Thyroid gland (tissue), 4 donors: Measurements from ENCODE around the gene TUSC1. TPM values are rescaled to one million over a fixed set of nuclear protein-coding genes. Genes with fewer than 3 reads are reported as not detected.

Experiments used
- DNase-seq, 2 donors: peaks; one replicate each; pipeline ENCODE4 v3.0.0-alpha.2; 2019
- H3K27ac ChIP-seq, 3 donors: fragments of 200-600 bp; sonication (generic); 1 replicate in 2 of 3; 2 replicates in 1 of 3; pipeline ENCODE4 v1.5.1; 2016 to 2019; ENCODE audit warnings: mild to moderate bottlenecking in 1 of 3, moderate library complexity in 1 of 3
- H3K27me3 ChIP-seq: fragments of 200-600 bp; sonication (generic); one replicate; pipeline ENCODE4 v1.5.1; 2019
- H3K36me3 ChIP-seq, 2 donors: fragments of 200-600 bp; sonication (generic); one replicate each; pipeline ENCODE4 v1.5.1; 2016 to 2019
- H3K4me1 ChIP-seq, 2 donors: fragments of 200-600 bp; sonication (generic); one replicate each; pipeline ENCODE4 v1.5.1; 2017 to 2019
- H3K4me3 ChIP-seq, 3 donors: fragments of 200-600 bp; sonication (generic); replicated peaks in 1 of 3; 1 replicate in 2 of 3; 2 replicates in 1 of 3; pipeline ENCODE4 v1.5.1; 2016; ENCODE audit warnings: mild to moderate bottlenecking in 1 of 3
- H3K9me3 ChIP-seq: fragments of 200-600 bp; sonication (generic); one replicate; pipeline ENCODE4 v1.5.1; 2017
- POLR2A ChIP-seq, 2 donors: fragments of 450-650 bp; IDR thresholded peaks; one replicate each; pipeline ENCODE4 v1.6.1; 2017; ENCODE audit warnings: antibody characterized with exemption in 2 of 2, mild to moderate bottlenecking in 2 of 2, moderate library complexity in 1 of 2
- WGBS, 2 donors: methylation state at CpG; one replicate each; pipeline ENCODE4 v1.1.5; 2017; 5-methylcytosine and 5-hydroxymethylcytosine counted together
- intact Hi-C: fragments of 100-400 bp; cut with DNase I; formaldehyde crosslinking; loops from one replicate; pipeline ENCODE4 v1.15.1; 2023
- total RNA-seq, 4 donors: library from RNA; depleted of rRNA; stranded (reverse); fragments of >200 nt; gene quantifications; one replicate each; pipeline ENCODE4 v1.2.3, GENCODE V29; 2016
- TF ChIP-seq, protein P1 (sequence below), 6 experiments: fragments of 200-600 bp in 3 of 6; fragments of 450-650 bp in 3 of 6; sonication (generic) in 3 of 6; IDR thresholded peaks; one replicate each; pipeline ENCODE4 v1.5.1; 2016 to 2019; ENCODE audit warnings: antibody characterized with exemption in 6 of 6, mild to moderate bottlenecking in 2 of 6, inconsistent platforms in 1 of 6, moderate library complexity in 1 of 6

The TUSC1 gene
- 10 to 100 TPM; 21.2 to 41.1 (median 28.5) TPM for total RNA-seq

DNA sequence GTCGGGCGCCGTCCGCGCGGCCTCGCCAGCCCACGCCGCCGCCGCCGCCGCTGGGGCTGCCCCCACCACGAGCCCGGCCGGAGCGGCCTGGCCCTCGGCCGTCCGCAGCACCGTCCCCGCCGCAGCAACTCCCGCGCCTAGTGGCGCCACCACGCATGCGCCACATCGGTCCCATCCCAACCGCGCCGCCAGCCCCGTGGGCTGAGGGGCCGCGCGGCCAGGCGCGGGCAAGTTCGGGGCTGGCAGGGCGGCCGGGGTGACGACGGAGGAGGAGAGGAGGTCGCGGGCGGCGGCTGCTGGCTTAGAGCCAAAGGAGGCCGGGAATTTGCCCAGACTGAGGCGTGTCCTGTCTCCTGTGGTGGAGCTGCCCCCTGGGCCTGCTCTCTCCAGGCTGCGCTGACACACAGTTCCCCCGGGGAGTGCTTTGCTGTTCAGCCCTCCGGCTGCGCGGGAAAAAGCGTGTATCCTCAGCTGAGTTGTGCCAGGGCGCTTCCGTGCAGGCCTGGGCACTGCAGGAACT, at the start of gene TUSC1:
TUSC1 (minus strand) TSS at position 298 of the 520 bp plus-strand sequence; CDS start at position 166, 132 bp downstream.
- peak; percentile 72 to 77 for TF ChIP-seq POLR2A (IDR thresholded peaks at IDR 0.05)
- TF ChIP-seq, protein P1, sequence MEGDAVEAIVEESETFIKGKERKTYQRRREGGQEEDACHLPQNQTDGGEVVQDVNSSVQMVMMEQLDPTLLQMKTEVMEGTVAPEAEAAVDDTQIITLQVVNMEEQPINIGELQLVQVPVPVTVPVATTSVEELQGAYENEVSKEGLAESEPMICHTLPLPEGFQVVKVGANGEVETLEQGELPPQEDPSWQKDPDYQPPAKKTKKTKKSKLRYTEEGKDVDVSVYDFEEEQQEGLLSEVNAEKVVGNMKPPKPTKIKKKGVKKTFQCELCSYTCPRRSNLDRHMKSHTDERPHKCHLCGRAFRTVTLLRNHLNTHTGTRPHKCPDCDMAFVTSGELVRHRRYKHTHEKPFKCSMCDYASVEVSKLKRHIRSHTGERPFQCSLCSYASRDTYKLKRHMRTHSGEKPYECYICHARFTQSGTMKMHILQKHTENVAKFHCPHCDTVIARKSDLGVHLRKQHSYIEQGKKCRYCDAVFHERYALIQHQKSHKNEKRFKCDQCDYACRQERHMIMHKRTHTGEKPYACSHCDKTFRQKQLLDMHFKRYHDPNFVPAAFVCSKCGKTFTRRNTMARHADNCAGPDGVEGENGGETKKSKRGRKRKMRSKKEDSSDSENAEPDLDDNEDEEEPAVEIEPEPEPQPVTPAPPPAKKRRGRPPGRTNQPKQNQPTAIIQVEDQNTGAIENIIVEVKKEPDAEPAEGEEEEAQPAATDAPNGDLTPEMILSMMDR (IDR thresholded peaks at IDR 0.05), result peak in 3 of 6 experiments; percentile 20 to 39 (median 21)
- peak; percentile 84 to 87 for DNase-seq
- H3K4me3 ChIP-seq, result peak within 1 kb of the TSS; percentile 13 to 75 (median 67)
- H3K27me3 ChIP-seq, result no peaks in the 10 kb centered on the region
- H3K9me3 ChIP-seq, result no peaks in the 10 kb centered on the region
- intact Hi-C loops, result no loop called here
- H3K36me3 ChIP-seq, result no peaks in the 10 kb centered on the region
- peak within 1 kb of the TSS; percentile 98 to 100 (median 99) for H3K27ac ChIP-seq
- WGBS, 2 donors, result no CpG with 5 or more reads among the region's 57 CpGs
- peaks cover 5 to 15% of the 10 kb centered on the region in 2 donors for H3K4me1 ChIP-seq

GRCh38 chr9:25726871-25727410, 48.7 kb upstream of the TUSC1 start:
- no peaks in the 10 kb centered on the region for H3K36me3 ChIP-seq
- no peaks in the 10 kb centered on the region for H3K4me1 ChIP-seq
- H3K27me3 ChIP-seq, result no peaks in the 10 kb centered on the region
- 68 to 71% methylated on average over 2 of the region's 2 CpGs for WGBS, 2 donors
- H3K27ac ChIP-seq, result no peak overlapping the region
- no peaks in the 10 kb centered on the region for H3K9me3 ChIP-seq
- no peak for DNase-seq
- intact Hi-C loops, result no loop called here
- no peak overlapping the region for H3K4me3 ChIP-seq
- TF ChIP-seq POLR2A (IDR thresholded peaks at IDR 0.05), result no peak
- TF ChIP-seq, protein P1 (IDR thresholded peaks at IDR 0.05), result no peak

GRCh38 chr9:25724424-25724823, 46.2 kb upstream of the TUSC1 start:
- Histone ChIP-seq H3K4me3 (no peak overlapping the region), H3K27me3 (no peaks in the 10 kb centered on the region), H3K9me3 (no peaks in the 10 kb centered on the region), H3K27ac (no peak overlapping the region), H3K36me3 (no peaks in the 10 kb centered on the region), H3K4me1 (no peaks in the 10 kb centered on the region)
- no peak for TF ChIP-seq POLR2A (IDR thresholded peaks at IDR 0.05)
- TF ChIP-seq, protein P1 (IDR thresholded peaks at IDR 0.05), result no peak
- intact Hi-C loops, result no loop called here
- WGBS, 2 donors, result 91 to 92% methylated on average over 3 of the region's 3 CpGs
- DNase-seq, result no peak

DNA sequence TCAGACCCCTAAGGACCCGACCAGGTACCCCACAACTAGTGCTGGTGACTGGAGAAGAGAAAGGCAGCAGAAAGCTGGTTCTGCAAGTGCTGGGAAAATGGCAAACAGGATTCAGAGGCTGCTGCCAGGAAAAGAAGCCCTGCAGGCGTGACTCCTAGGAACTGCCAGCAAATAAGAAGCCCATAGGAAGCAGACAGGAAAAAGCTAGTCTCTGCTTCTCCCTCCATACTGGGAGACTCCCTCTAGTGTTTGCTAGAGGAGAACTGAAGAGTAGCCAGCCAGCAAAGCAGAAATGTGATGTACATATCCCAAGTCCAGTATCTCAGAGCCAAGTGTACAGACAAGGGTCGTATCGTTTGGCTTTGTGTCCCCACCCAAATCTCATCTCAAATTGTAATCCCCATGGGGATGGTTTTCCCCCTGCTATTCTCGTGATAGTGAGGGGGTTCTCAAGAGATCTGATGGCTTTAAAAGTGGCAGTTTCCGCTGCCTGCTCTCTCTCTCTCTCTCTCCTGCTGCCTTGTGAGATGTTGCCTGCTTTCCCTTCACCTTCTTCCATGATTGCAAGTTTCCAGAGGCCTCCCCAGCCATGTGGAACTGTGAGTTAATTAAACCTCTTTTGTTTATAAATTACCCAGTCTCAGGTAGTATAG, 38.1 kb upstream of the TUSC1 start:
- H3K27ac ChIP-seq, result no peak overlapping the region
- no peaks in the 10 kb centered on the region for H3K9me3 ChIP-seq
- H3K4me1 ChIP-seq, result no peaks in the 10 kb centered on the region
- H3K27me3 ChIP-seq, result no peaks in the 10 kb centered on the region
- TF ChIP-seq POLR2A (IDR thresholded peaks at IDR 0.05), result no peak
- TF ChIP-seq, protein P1 (IDR thresholded peaks at IDR 0.05), result peak in 2 of 6 experiments; percentile 21 to 31
- intact Hi-C loops, result no loop called here
- WGBS, 2 donors, result 72 to 74% methylated on average over 6 of the region's 6 CpGs
- no peak overlapping the region for H3K4me3 ChIP-seq
- H3K36me3 ChIP-seq, result no peaks in the 10 kb centered on the region
- no peak for DNase-seq

- DNase-seq, result no peak
- TF ChIP-seq, protein P1 (IDR thresholded peaks at IDR 0.05), result no peak
- no peak for TF ChIP-seq POLR2A (IDR thresholded peaks at IDR 0.05)
- H3K27ac ChIP-seq, result no peak overlapping the region
- no peaks in the 10 kb centered on the region for H3K36me3 ChIP-seq
- intact Hi-C loops, result no loop called here
- no peak overlapping the region for H3K4me3 ChIP-seq
- no peaks in the 10 kb centered on the region for H3K27me3 ChIP-seq
- no peaks in the 10 kb centered on the region for H3K9me3 ChIP-seq
- no peaks in the 10 kb centered on the region for H3K4me1 ChIP-seq
Measured at GRCh38 chr9:25709941-25710340, 31.7 kb upstream of the TUSC1 start.
